NCI-H2171 treated with DMSO at 0.1 percent for 48 hours (cell line): Measurements from ENCODE around the gene PRKN.
A peak's percentile ranks its signal among the peaks of the same experiment; 100 is the strongest.

Source experiments
- DNase-seq: peaks from one replicate; lab custom pipeline; 2025; lab: John Stamatoyannopoulos, UW

Gene PRKN

GRCh38 chr6:162618448-162619002, 109.0 kb downstream of the PRKN start:
- DNase-seq, result no peak

GRCh38 chr6:162615016-162615705, 112.4 kb downstream of the PRKN start:
- DNase-seq, result no peak

- DNase-seq, result no peak
These were observed 114.3 kb downstream of the PRKN start for GRCh38 chr6:162613310-162613709.

- DNase-seq, result peak; percentile 17
These were observed 115.0 kb downstream of the PRKN start for GRCh38 chr6:162612613-162613012.

GRCh38 chr6:162610351-162610750, 117.2 kb downstream of the PRKN start:
- DNase-seq, result no peak

GRCh38 chr6:162605881-162606280, 121.7 kb downstream of the PRKN start:
- no peak for DNase-seq

GRCh38 chr6:162603231-162604015, 124.1 kb downstream of the PRKN start:
- DNase-seq, result no peak

- no peak for DNase-seq
These were observed 124.8 kb downstream of the PRKN start for GRCh38 chr6:162602759-162603158.

GRCh38 chr6:162596676-162597075, 130.9 kb downstream of the PRKN start:
- no peak for DNase-seq

- no peak for DNase-seq
These were observed 136.0 kb downstream of the PRKN start for GRCh38 chr6:162591517-162591916.

- DNase-seq, result no peak
These were observed 145.4 kb downstream of the PRKN start for GRCh38 chr6:162581988-162582780.

GRCh38 chr6:162580619-162581018, 146.9 kb downstream of the PRKN start:
- DNase-seq, result no peak

GRCh38 chr6:162576016-162576415, 151.6 kb downstream of the PRKN start:
- no peak for DNase-seq

- no peak for DNase-seq
These were observed 155.3 kb downstream of the PRKN start for GRCh38 chr6:162572240-162572639.

GRCh38 chr6:162568266-162568665, 159.3 kb downstream of the PRKN start:
- no peak for DNase-seq

- DNase-seq, result no peak
These were observed 165.5 kb downstream of the PRKN start for GRCh38 chr6:162562041-162562440.

- no peak for DNase-seq
These were observed 166.7 kb downstream of the PRKN start for GRCh38 chr6:162560891-162561290.

GRCh38 chr6:162554531-162554930, 173.0 kb downstream of the PRKN start:
- DNase-seq, result no peak

- DNase-seq, result no peak
These were observed 180.7 kb downstream of the PRKN start for GRCh38 chr6:162546905-162547304.

- no peak for DNase-seq
These were observed 184.3 kb downstream of the PRKN start for GRCh38 chr6:162543221-162543620.

GRCh38 chr6:162541019-162541601, 186.5 kb downstream of the PRKN start:
- no peak for DNase-seq

- no peak for DNase-seq
These were observed 188.2 kb downstream of the PRKN start for GRCh38 chr6:162539321-162539720.
